T-helper 22 cell (primary cell): ENCODE data around the gene C1orf174.

Source experiments
- DNase-seq: peaks from one replicate; pipeline ENCODE4 v3.0.0-alpha.2; 2020; ENCODE audit warnings: low read depth

The C1orf174 gene

GRCh38 chr1:3900150-3900968, at the start of gene C1orf174:
C1orf174 (minus strand) TSS chr1:3900272; CDS start chr1:3900186, 86 bp downstream.
- DNase-seq, result peak; percentile 96

GRCh38 chr1:3948344-3948743, 48.3 kb upstream of the C1orf174 start:
- no peak for DNase-seq

- no peak for DNase-seq
Measured at GRCh38 chr1:3945916-3946840, 46.1 kb upstream of the C1orf174 start.

- no peak for DNase-seq
Measured at GRCh38 chr1:3945222-3945621, 45.1 kb upstream of the C1orf174 start.

- no peak for DNase-seq
Measured at GRCh38 chr1:3944578-3945125, 44.6 kb upstream of the C1orf174 start.

- no peak for DNase-seq
Measured at GRCh38 chr1:3943806-3944577, 43.9 kb upstream of the C1orf174 start.

- DNase-seq, result no peak
Measured at GRCh38 chr1:3943123-3943431, 43.0 kb upstream of the C1orf174 start.

GRCh38 chr1:3942416-3943122, 42.5 kb upstream of the C1orf174 start:
- no peak for DNase-seq

- no peak for DNase-seq
Measured at GRCh38 chr1:3940754-3941345, 40.8 kb upstream of the C1orf174 start.

- DNase-seq, result no peak
Measured at GRCh38 chr1:3940081-3940753, 40.1 kb upstream of the C1orf174 start.

- DNase-seq, result no peak
Measured at GRCh38 chr1:3939242-3940080, 39.4 kb upstream of the C1orf174 start.

- DNase-seq, result no peak
Measured at GRCh38 chr1:3932156-3932919, 32.3 kb upstream of the C1orf174 start.

GRCh38 chr1:3931007-3931912, 31.2 kb upstream of the C1orf174 start:
- no peak for DNase-seq

GRCh38 chr1:3930301-3931006, 30.4 kb upstream of the C1orf174 start:
- no peak for DNase-seq

GRCh38 chr1:3929126-3929525, 29.1 kb upstream of the C1orf174 start:
- no peak for DNase-seq

- no peak for DNase-seq
Measured at GRCh38 chr1:3928586-3928985, 28.5 kb upstream of the C1orf174 start.

- no peak for DNase-seq
Measured at GRCh38 chr1:3926956-3927355, 26.9 kb upstream of the C1orf174 start.
